Naive B cell (primary cell): Measurements from ENCODE around the gene ERI3. TPM values are rescaled to one million over a fixed set of nuclear protein-coding genes. Genes with fewer than 3 reads are reported as not detected.

Source experiments
- polyA plus RNA-seq, 6 donors: library from polyadenylated mRNA; unstranded; fragments of 300-500 nt; fragmentation: Illumina TruSeq; gene quantifications; one replicate each; pipeline ENCODE4 v1.2.3, GENCODE V29; 2021; ENCODE audit warnings: low read depth in 6 of 6

ERI3 gene
- polyA plus RNA-seq, 6 donors from 2014 or later, result 42.3 to 69.2 (median 47.9) TPM

Other genes starting within 250 kb of the ERI3 start
- gene KLF17, start 236.4 kb downstream of the ERI3 start, polyA plus RNA-seq, result not detected
- not detected for gene KLF18, start 213.6 kb downstream of the ERI3 start, polyA plus RNA-seq
- 10 to 100 TPM; 22.8 to 38.3 (median 33.8) TPM for gene DMAP1, start 141.8 kb downstream of the ERI3 start, polyA plus RNA-seq
- gene RNF220, start 50.0 kb upstream of the ERI3 start, polyA plus RNA-seq, result 100 to 1,000 TPM in 1 of 6 donors, 10 to 100 TPM in 5; 75.3 to 117 (median 82.4) TPM